Putamen (tissue), 1 donor: ENCODE data around the gene EBF4.
"Not testable (repeated sequence)": the region's sequence is repeated elsewhere in the genome, so short reads cannot be mapped to it uniquely, and the experiment has no call there.

Experiments used
- DNase-seq: peaks from one replicate; pipeline ENCODE4 v3.0.0-alpha.2; 2016; ENCODE audit warnings: low spot score

EBF4 gene

GRCh38 chr20:2796011-2796660 is 103.6 kb downstream of the EBF4 start:
- no peak for DNase-seq

GRCh38 chr20:2797136-2797983 is 104.8 kb downstream of the EBF4 start:
- DNase-seq, result no peak

- DNase-seq, result no peak
These were observed 105.7 kb downstream of the EBF4 start for GRCh38 chr20:2798095-2798805.

- DNase-seq, result no peak
These were observed 106.2 kb downstream of the EBF4 start for GRCh38 chr20:2798814-2799213.

GRCh38 chr20:2799271-2799670 is 106.7 kb downstream of the EBF4 start:
- no peak for DNase-seq

- no peak for DNase-seq
These were observed 107.3 kb downstream of the EBF4 start for GRCh38 chr20:2799688-2800520.

- DNase-seq, result no peak
These were observed 108.1 kb downstream of the EBF4 start, which contains the start of gene CPXM1 for GRCh38 chr20:2800521-2801285. Gene CPXM1, minus strand, starts transcription at chr20:2800627. Its CDS starts 55 bp downstream, at chr20:2800572.

GRCh38 chr20:2801286-2801728 is 108.7 kb downstream of the EBF4 start:
- no peak for DNase-seq

GRCh38 chr20:2804041-2804828 is 111.7 kb downstream of the EBF4 start:
- no peak for DNase-seq

- DNase-seq, result no peak
These were observed 112.5 kb downstream of the EBF4 start for GRCh38 chr20:2804852-2805688.

- no peak for DNase-seq
These were observed 113.2 kb downstream of the EBF4 start for GRCh38 chr20:2805689-2806350.

- DNase-seq, result no peak
These were observed 113.7 kb downstream of the EBF4 start for GRCh38 chr20:2806351-2806701.

- no peak for DNase-seq
These were observed 114.4 kb downstream of the EBF4 start for GRCh38 chr20:2807019-2807418.

GRCh38 chr20:2807929-2808328 is 115.3 kb downstream of the EBF4 start:
- not testable (repeated sequence) for DNase-seq

- no peak for DNase-seq
These were observed 117.1 kb downstream of the EBF4 start for GRCh38 chr20:2809690-2810089.
